ENCODE measurements around the gene SLC39A11.
A peak's percentile ranks its signal among the peaks of the same experiment; 100 is the strongest.
"Not testable (repeated sequence)": the region's sequence is repeated elsewhere in the genome, so short reads cannot be mapped to it uniquely, and the experiment has no call there.

SLC39A11 gene

GRCh38 chr17:72940496-72940895 lies 152.0 kb downstream of the SLC39A11 start:
- Histone ChIP-seq H3K9me3 (ENCODE audit: insufficient read depth, low read depth, low read length) (no peaks in the 10 kb centered on the region), H3K79me1 (ENCODE audit: low read length) (peaks cover 2% of the 10 kb centered on the region), H2BK12ac (ENCODE audit: low read length) (no peak overlapping the region), H3K14ac (ENCODE audit: low read length) (no peak overlapping the region), H4K8ac (ENCODE audit: low read depth, low read length) (no peak overlapping the region), H4K12ac (ENCODE audit: low read depth, low read length) (no peak overlapping the region), H2AK5ac (ENCODE audit: low read length) (no peak overlapping the region), H3K36me3 (ENCODE audit: control insufficient read depth in 1 of 2, insufficient read depth in 2 of 2, low read length in 2 of 2) (no peaks in the 10 kb centered on the region), H3K4me1 (ENCODE audit: control insufficient read depth in 1 of 2, insufficient read depth in 2 of 2, low read length in 2 of 2) (peaks cover 4 to 6% of the 10 kb centered on the region in 2 experiments), H2BK120ac (ENCODE audit: insufficient read depth, low read length, poor library complexity) (no peak overlapping the region), H3K4me3 (ENCODE audit: low read depth, low read length) (no peak overlapping the region), H3K9ac (ENCODE audit: low read length) (no peak overlapping the region), H3K4ac (ENCODE audit: low read depth, low read length) (no peak overlapping the region), H3K27ac (ENCODE audit: low read depth, low read length) (no peak overlapping the region), H3K23ac (ENCODE audit: low read length) (no peak overlapping the region), H4K91ac (ENCODE audit: low read depth, low read length) (no peak overlapping the region), H2AFZ (ENCODE audit: insufficient read depth, low read length, poor library complexity) (no peak overlapping the region), H3K18ac (ENCODE audit: low read length) (no peak overlapping the region), H3K79me2 (ENCODE audit: control insufficient read depth, insufficient read depth, low read length, poor library complexity) (no peaks in the 10 kb centered on the region), H2BK5ac (ENCODE audit: low read depth, low read length, poor library complexity) (no peak overlapping the region), H3K4me2 (ENCODE audit: low read length) (no peak overlapping the region), H3K27me3 (ENCODE audit: insufficient read depth, low read length) (no peaks in the 10 kb centered on the region)
- WGBS (ENCODE audit: extremely low coverage, insufficient coverage, insufficient read length) = no CpG with 5 or more reads among the region's 11 CpGs
- DNase-seq = peak; percentile 87 to 95

GRCh38 chr17:72938482-72938881 lies 154.0 kb downstream of the SLC39A11 start:
- no peak overlapping the region for H3K9ac ChIP-seq (ENCODE audit: low read length)
- no peaks in the 10 kb centered on the region for H3K36me3 ChIP-seq (ENCODE audit: control insufficient read depth in 1 of 2, insufficient read depth in 2 of 2, low read length in 2 of 2)
- no peak overlapping the region for H4K8ac ChIP-seq (ENCODE audit: low read depth, low read length)
- no peaks in the 10 kb centered on the region for H3K27me3 ChIP-seq (ENCODE audit: insufficient read depth, low read length)
- peaks cover 4 to 6% of the 10 kb centered on the region in 2 experiments for H3K4me1 ChIP-seq (ENCODE audit: control insufficient read depth in 1 of 2, insufficient read depth in 2 of 2, low read length in 2 of 2)
- no peaks in the 10 kb centered on the region for H3K9me3 ChIP-seq (ENCODE audit: insufficient read depth, low read depth, low read length)
- no peak overlapping the region for H2AFZ ChIP-seq (ENCODE audit: insufficient read depth, low read length, poor library complexity)
- no peak overlapping the region for H2BK120ac ChIP-seq (ENCODE audit: insufficient read depth, low read length, poor library complexity)
- H2AK5ac ChIP-seq (ENCODE audit: low read length) = no peak overlapping the region
- no peak overlapping the region for H4K12ac ChIP-seq (ENCODE audit: low read depth, low read length)
- no peak overlapping the region for H3K4me2 ChIP-seq (ENCODE audit: low read length)
- no peak overlapping the region for H2BK12ac ChIP-seq (ENCODE audit: low read length)
- no peak overlapping the region for H2BK5ac ChIP-seq (ENCODE audit: low read depth, low read length, poor library complexity)
- peaks cover 2% of the 10 kb centered on the region for H3K79me1 ChIP-seq (ENCODE audit: low read length)
- no peak for DNase-seq
- WGBS (ENCODE audit: extremely low coverage, insufficient coverage, insufficient read length) = no CpG with 5 or more reads among the region's 3 CpGs
- no peak overlapping the region for H3K4me3 ChIP-seq (ENCODE audit: low read depth, low read length)
- H3K23ac ChIP-seq (ENCODE audit: low read length) = no peak overlapping the region
- no peak overlapping the region for H3K14ac ChIP-seq (ENCODE audit: low read length)
- no peak overlapping the region for H4K91ac ChIP-seq (ENCODE audit: low read depth, low read length)
- no peak overlapping the region for H3K18ac ChIP-seq (ENCODE audit: low read length)
- H3K4ac ChIP-seq (ENCODE audit: low read depth, low read length) = no peak overlapping the region
- H3K27ac ChIP-seq (ENCODE audit: low read depth, low read length) = no peak overlapping the region
- no peaks in the 10 kb centered on the region for H3K79me2 ChIP-seq (ENCODE audit: control insufficient read depth, insufficient read depth, low read length, poor library complexity)

DNA sequence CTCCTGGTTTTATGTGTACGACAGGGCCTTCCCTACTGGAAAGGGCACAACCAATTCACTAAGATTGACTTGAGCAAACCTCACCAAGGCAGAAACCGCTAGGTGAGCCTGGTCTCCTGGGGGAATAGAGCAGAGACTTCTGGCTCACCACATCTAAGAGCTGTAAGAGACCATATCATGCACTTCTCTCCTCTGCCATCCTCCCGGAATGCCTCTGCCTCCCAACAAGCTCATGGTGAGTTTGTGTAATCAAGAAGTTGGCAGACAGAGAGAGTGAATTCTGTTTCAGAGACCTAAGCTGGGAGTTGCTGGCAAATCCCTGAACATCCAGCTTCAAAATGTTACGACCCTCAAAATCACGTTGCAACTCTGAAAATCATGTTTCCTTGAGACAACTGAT lies 154.8 kb downstream of the SLC39A11 start:
- no peaks in the 10 kb centered on the region for H3K9me3 ChIP-seq (ENCODE audit: insufficient read depth, low read depth, low read length)
- H4K8ac ChIP-seq (ENCODE audit: low read depth, low read length) = no peak overlapping the region
- H3K23ac ChIP-seq (ENCODE audit: low read length) = no peak overlapping the region
- no peak overlapping the region for H3K4me2 ChIP-seq (ENCODE audit: low read length)
- no peak overlapping the region for H2BK12ac ChIP-seq (ENCODE audit: low read length)
- no peak overlapping the region for H3K18ac ChIP-seq (ENCODE audit: low read length)
- peaks cover 4 to 6% of the 10 kb centered on the region in 2 experiments for H3K4me1 ChIP-seq (ENCODE audit: control insufficient read depth in 1 of 2, insufficient read depth in 2 of 2, low read length in 2 of 2)
- no peaks in the 10 kb centered on the region for H3K36me3 ChIP-seq (ENCODE audit: control insufficient read depth in 1 of 2, insufficient read depth in 2 of 2, low read length in 2 of 2)
- no peak overlapping the region for H2AFZ ChIP-seq (ENCODE audit: insufficient read depth, low read length, poor library complexity)
- H3K14ac ChIP-seq (ENCODE audit: low read length) = no peak overlapping the region
- no peak overlapping the region for H3K27ac ChIP-seq (ENCODE audit: low read depth, low read length)
- no peak overlapping the region for H2BK120ac ChIP-seq (ENCODE audit: insufficient read depth, low read length, poor library complexity)
- H3K4ac ChIP-seq (ENCODE audit: low read depth, low read length) = no peak overlapping the region
- no peak overlapping the region for H2BK5ac ChIP-seq (ENCODE audit: low read depth, low read length, poor library complexity)
- H3K79me1 ChIP-seq (ENCODE audit: low read length) = peaks cover 2% of the 10 kb centered on the region
- no peak for DNase-seq
- H3K27me3 ChIP-seq (ENCODE audit: insufficient read depth, low read length) = no peaks in the 10 kb centered on the region
- no peak overlapping the region for H4K12ac ChIP-seq (ENCODE audit: low read depth, low read length)
- no peaks in the 10 kb centered on the region for H3K79me2 ChIP-seq (ENCODE audit: control insufficient read depth, insufficient read depth, low read length, poor library complexity)
- WGBS (ENCODE audit: extremely low coverage, insufficient coverage, insufficient read length) = no CpG with 5 or more reads among the region's 5 CpGs
- H4K91ac ChIP-seq (ENCODE audit: low read depth, low read length) = no peak overlapping the region
- no peak overlapping the region for H3K4me3 ChIP-seq (ENCODE audit: low read depth, low read length)
- no peak overlapping the region for H2AK5ac ChIP-seq (ENCODE audit: low read length)
- H3K9ac ChIP-seq (ENCODE audit: low read length) = no peak overlapping the region

GRCh38 chr17:72937254-72937653 lies 155.2 kb downstream of the SLC39A11 start:
- not testable (repeated sequence) for H3K27me3 ChIP-seq (ENCODE audit: insufficient read depth, low read length); H3K27ac ChIP-seq (ENCODE audit: low read depth, low read length); H2AFZ ChIP-seq (ENCODE audit: insufficient read depth, low read length, poor library complexity); H3K4me2 ChIP-seq (ENCODE audit: low read length); H2BK12ac ChIP-seq (ENCODE audit: low read length); H4K8ac ChIP-seq (ENCODE audit: low read depth, low read length); H3K4me3 ChIP-seq (ENCODE audit: low read depth, low read length); H3K18ac ChIP-seq (ENCODE audit: low read length); H3K23ac ChIP-seq (ENCODE audit: low read length); DNase-seq; H3K4me1 ChIP-seq (ENCODE audit: control insufficient read depth in 1 of 2, insufficient read depth in 2 of 2, low read length in 2 of 2); H3K14ac ChIP-seq (ENCODE audit: low read length); H3K79me1 ChIP-seq (ENCODE audit: low read length); H3K79me2 ChIP-seq (ENCODE audit: control insufficient read depth, insufficient read depth, low read length, poor library complexity); H2BK120ac ChIP-seq (ENCODE audit: insufficient read depth, low read length, poor library complexity); H3K9ac ChIP-seq (ENCODE audit: low read length); H3K36me3 ChIP-seq (ENCODE audit: control insufficient read depth in 1 of 2, insufficient read depth in 2 of 2, low read length in 2 of 2); H2BK5ac ChIP-seq (ENCODE audit: low read depth, low read length, poor library complexity); H4K91ac ChIP-seq (ENCODE audit: low read depth, low read length); H2AK5ac ChIP-seq (ENCODE audit: low read length); H4K12ac ChIP-seq (ENCODE audit: low read depth, low read length); H3K4ac ChIP-seq (ENCODE audit: low read depth, low read length); H3K9me3 ChIP-seq (ENCODE audit: insufficient read depth, low read depth, low read length)
- WGBS (ENCODE audit: extremely low coverage, insufficient coverage, insufficient read length) = no CpG with 5 or more reads among the region's 8 CpGs

Data from trophoblast cell (in vitro differentiated cells and primary cell).